Hepatocyte (in vitro differentiated cells): ENCODE measurements around the gene UVSSA. TPM values are rescaled to one million over a fixed set of nuclear protein-coding genes. Genes with fewer than 3 reads are reported as not detected.
A peak's percentile ranks its signal among the peaks of the same experiment; 100 is the strongest.

Experiments used
- DNase-seq: peaks from one replicate; pipeline ENCODE4 v3.0.0-alpha.2; 2016; ENCODE audit warnings: low spot score
- H2AFZ ChIP-seq: fragments of 200-600 bp; sonication (generic); 2 replicates; pipeline ENCODE4 v1.6.0; 2016; ENCODE audit warnings: antibody characterized with exemption, mild to moderate bottlenecking
- H3K27ac ChIP-seq: fragments of 200-600 bp; sonication (generic); 2 replicates; pipeline ENCODE4 v1.5.1; 2016; ENCODE audit warnings: mild to moderate bottlenecking
- H3K27me3 ChIP-seq: fragments of 200-600 bp; sonication (generic); 2 replicates; pipeline ENCODE4 v1.6.1; 2016
- H3K36me3 ChIP-seq: fragments of 200-600 bp; sonication (generic); replicated peaks from 2 replicates; pipeline ENCODE4 v1.5.1; 2016; ENCODE audit warnings: low read depth; ENCODE audit not compliant: insufficient read depth
- H3K4me1 ChIP-seq: fragments of 200-600 bp; sonication (generic); 2 replicates; pipeline ENCODE4 v1.5.1; 2016; ENCODE audit warnings: mild to moderate bottlenecking, moderate library complexity; ENCODE audit not compliant: insufficient read depth
- H3K4me2 ChIP-seq: fragments of 200-600 bp; sonication (generic); 2 replicates; pipeline ENCODE4 v1.6.0; 2016
- H3K4me3 ChIP-seq: fragments of 200-600 bp; sonication (generic); 2 replicates; pipeline ENCODE4 v1.5.1; 2016; ENCODE audit warnings: mild to moderate bottlenecking
- H3K79me2 ChIP-seq: fragments of 200-600 bp; sonication (generic); 2 replicates; pipeline ENCODE4 v1.6.0; 2017; ENCODE audit warnings: mild to moderate bottlenecking
- H3K9me2 ChIP-seq: fragments of 200-600 bp; sonication (generic); replicated peaks from 2 replicates; pipeline ENCODE4 v1.6.0; 2017; ENCODE audit warnings: mild to moderate bottlenecking; ENCODE audit not compliant: insufficient read depth
- H3K9me3 ChIP-seq: fragments of 200-600 bp; sonication (generic); 2 replicates; pipeline ENCODE4 v1.5.1; 2016; ENCODE audit warnings: low read depth, mild to moderate bottlenecking
- H4K20me1 ChIP-seq: fragments of 200-600 bp; sonication (generic); 2 replicates; pipeline ENCODE4 v1.6.0; 2016; ENCODE audit warnings: mild to moderate bottlenecking; ENCODE audit not compliant: insufficient read depth, poor library complexity, severe bottlenecking
- CTCF ChIP-seq: fragments of 200-600 bp; sonication (generic); IDR thresholded peaks from 2 replicates; pipeline ENCODE4 v1.5.1; 2016; ENCODE audit warnings: antibody characterized with exemption, mild to moderate bottlenecking; ENCODE audit not compliant: poor library complexity
- EZH2 ChIP-seq: fragments of 200-600 bp; sonication (generic); IDR thresholded peaks from 2 replicates; pipeline ENCODE4 v1.6.1; 2016; ENCODE audit warnings: antibody characterized with exemption, mild to moderate bottlenecking, borderline replicate concordance
- EZH2phosphoT487 ChIP-seq: fragments of 200-600 bp; sonication (generic); IDR thresholded peaks from one replicate; pipeline ENCODE4 v1.6.1; 2018; ENCODE audit warnings: antibody characterized with exemption, mild to moderate bottlenecking, low read depth, moderate library complexity; ENCODE audit not compliant: unreplicated experiment, severe bottlenecking
- WGBS: methylation state at CpG from one replicate; pipeline ENCODE4 v1.1.6; 2016; ENCODE audit warnings: low lambda C conversion rate; ENCODE audit errors: missing lambda C conversion rate; 5-methylcytosine and 5-hydroxymethylcytosine counted together
- polyA plus RNA-seq: library from polyadenylated mRNA; unstranded; fragments of >200 nt; fragmentation: Nextera tagmentation; extraction: Ambion mirVana; gene quantifications from 2 replicates; pipeline ENCODE4 v1.2.1, GENCODE V29; 2016
- total RNA-seq: library from RNA; depleted of rRNA; stranded (reverse); fragments of >200 nt; gene quantifications from 2 replicates; pipeline ENCODE4 v1.2.3, GENCODE V29; 2014

The UVSSA gene
- total and polyA plus RNA-seq, 2 experiments from 2014 or later = 10.6 to 11.0 TPM

GRCh38 chr4:1413687-1414479 lies 66.9 kb downstream of the UVSSA start:
- H2AFZ ChIP-seq = no peak overlapping the region
- H3K4me1 ChIP-seq = no peaks in the 10 kb centered on the region
- no peak overlapping the region for H3K4me3 ChIP-seq
- H3K9me2 ChIP-seq = no peaks in the 10 kb centered on the region
- no peak for DNase-seq
- 36% methylated on average over 36 of the region's 77 CpGs for WGBS
- no peaks in the 10 kb centered on the region for H3K36me3 ChIP-seq
- no peak overlapping the region for H3K4me2 ChIP-seq
- H3K27me3 ChIP-seq = peaks cover 57% of the 10 kb centered on the region
- no peaks in the 10 kb centered on the region for H4K20me1 ChIP-seq
- no peak overlapping the region for H3K27ac ChIP-seq
- no peaks in the 10 kb centered on the region for H3K79me2 ChIP-seq
- no peaks in the 10 kb centered on the region for H3K9me3 ChIP-seq
- TF ChIP-seq EZH2 (no peak), EZH2phosphoT487 (no peak), CTCF (no peak)

GRCh38 chr4:1414831-1415680 lies 68.0 kb downstream of the UVSSA start:
- Histone ChIP-seq H3K4me2 (no peak overlapping the region), H3K4me1 (no peaks in the 10 kb centered on the region), H3K9me3 (no peaks in the 10 kb centered on the region), H4K20me1 (no peaks in the 10 kb centered on the region), H3K4me3 (no peak overlapping the region), H3K79me2 (no peaks in the 10 kb centered on the region), H3K36me3 (no peaks in the 10 kb centered on the region), H2AFZ (no peak overlapping the region), H3K27ac (no peak overlapping the region), H3K9me2 (no peaks in the 10 kb centered on the region), H3K27me3 (peaks cover 52% of the 10 kb centered on the region)
- WGBS = 87% methylated on average over 41 of the region's 75 CpGs
- no peak for TF ChIP-seq CTCF
- TF ChIP-seq EZH2phosphoT487 = no peak
- no peak for TF ChIP-seq EZH2
- DNase-seq = peak; percentile 3

GRCh38 chr4:1415681-1415981 lies 68.6 kb downstream of the UVSSA start:
- Histone ChIP-seq H2AFZ (no peak overlapping the region), H3K9me3 (no peaks in the 10 kb centered on the region), H3K4me1 (no peaks in the 10 kb centered on the region), H3K4me3 (no peak overlapping the region), H3K79me2 (no peaks in the 10 kb centered on the region), H3K36me3 (no peaks in the 10 kb centered on the region), H3K27me3 (peaks cover 50% of the 10 kb centered on the region), H3K4me2 (no peak overlapping the region), H4K20me1 (no peaks in the 10 kb centered on the region), H3K27ac (no peak overlapping the region), H3K9me2 (no peaks in the 10 kb centered on the region)
- no peak for TF ChIP-seq EZH2
- 82% methylated on average over 13 of the region's 13 CpGs for whole genome bisulfite sequencing
- DNase-seq = no peak
